ENCODE measurements around the gene FGFBP1. TPM values are rescaled to one million over a fixed set of nuclear protein-coding genes. Genes with fewer than 3 reads are reported as not detected.
A peak's percentile ranks its signal among the peaks of the same experiment; 100 is the strongest.

Gene FGFBP1
- total and polyA plus RNA-seq, 7 donors: 0.08 TPM; not detected in 6

DNA sequence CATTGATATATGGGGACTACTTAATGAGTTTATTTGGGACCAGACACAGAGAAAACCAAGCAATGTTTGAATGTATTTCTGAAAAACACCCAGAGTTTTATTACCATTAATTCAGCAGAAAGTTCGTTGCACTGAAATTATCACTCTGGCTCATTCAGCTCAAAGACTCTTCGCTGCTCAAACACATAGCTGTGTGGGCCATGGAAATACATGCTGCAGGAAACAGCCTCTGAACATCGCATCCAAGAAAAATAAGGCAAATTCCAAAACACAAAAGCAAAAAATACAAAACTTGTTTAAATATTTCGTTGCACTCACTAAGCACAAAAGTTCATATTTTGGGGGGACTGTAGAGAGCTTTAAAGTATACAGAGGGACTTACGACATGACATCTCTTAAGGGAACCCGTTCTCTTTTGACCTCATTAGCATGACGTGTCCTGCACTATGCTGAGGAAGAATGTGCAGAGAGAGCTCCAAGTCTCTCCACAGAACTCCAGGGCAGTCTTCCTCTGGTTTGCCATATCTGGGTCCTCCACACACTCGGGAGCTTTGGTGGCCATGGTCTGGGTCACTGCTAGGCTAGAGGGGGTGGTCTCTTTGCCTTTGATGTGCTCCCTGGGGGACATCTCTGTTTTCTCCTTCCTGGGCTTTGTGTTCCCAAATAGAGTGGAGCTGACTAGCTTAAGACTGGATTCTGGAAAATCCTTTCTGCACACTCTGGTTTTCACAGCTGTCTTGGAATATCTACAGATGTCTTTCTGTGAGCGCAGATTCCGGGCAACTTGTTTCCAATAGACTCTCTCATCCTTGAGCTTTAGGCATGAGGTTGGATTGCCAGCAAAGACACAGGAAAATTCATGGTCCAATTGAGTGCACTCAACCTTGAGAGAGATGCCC, 2.8 kb downstream of the FGFBP1 start:
- Histone ChIP-seq H3K27ac (no peak overlapping the region), H3K27me3 (ENCODE audit: insufficient read depth in 3 of 3, low read length in 2 of 3) (peaks cover 0 to 2% (median 0%) of the 10 kb centered on the region in 3 donors)
- no peak for ATAC-seq

DNA sequence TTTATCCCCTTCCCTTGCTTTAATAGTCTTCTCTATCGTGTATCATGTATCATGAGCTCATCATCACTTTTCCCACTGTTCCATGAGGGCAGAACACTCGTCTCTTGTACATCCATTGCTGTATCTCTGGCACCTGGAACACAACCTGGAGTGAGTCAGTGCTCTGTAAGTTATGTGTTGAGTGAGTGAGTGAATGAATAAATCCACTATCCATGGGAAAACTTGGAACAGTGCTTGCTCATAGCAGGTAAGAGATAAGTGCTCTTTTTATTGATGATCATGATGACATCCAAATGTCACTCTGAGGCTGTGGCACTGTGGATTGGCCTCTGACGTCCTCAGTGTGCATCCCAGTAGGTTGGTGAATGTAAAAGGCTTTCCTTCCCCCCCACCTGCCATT, 4.3 kb downstream of the FGFBP1 start:
- no peak for DNase-seq
- Histone ChIP-seq H3K27ac (no peak overlapping the region), H3K27me3 (ENCODE audit: insufficient read depth in 3 of 3, low read length in 2 of 3) (peaks cover 0 to 2% (median 0%) of the 10 kb centered on the region in 3 donors), H3K36me3 (ENCODE audit: insufficient read depth in 1 of 2, low read depth in 1 of 2) (no peaks in the 10 kb centered on the region), H3K4me1 (no peaks in the 10 kb centered on the region), H3K4me3 (no peak overlapping the region), H3K9me3 (no peaks in the 10 kb centered on the region)
- intact Hi-C loops (cut with DNase I): no loop called here
- WGBS, 3 donors: 69 to 83% (median 81%) methylated on average over 3 of the region's 3 CpGs
- ATAC-seq: no peak
- TF ChIP-seq, protein P1, sequence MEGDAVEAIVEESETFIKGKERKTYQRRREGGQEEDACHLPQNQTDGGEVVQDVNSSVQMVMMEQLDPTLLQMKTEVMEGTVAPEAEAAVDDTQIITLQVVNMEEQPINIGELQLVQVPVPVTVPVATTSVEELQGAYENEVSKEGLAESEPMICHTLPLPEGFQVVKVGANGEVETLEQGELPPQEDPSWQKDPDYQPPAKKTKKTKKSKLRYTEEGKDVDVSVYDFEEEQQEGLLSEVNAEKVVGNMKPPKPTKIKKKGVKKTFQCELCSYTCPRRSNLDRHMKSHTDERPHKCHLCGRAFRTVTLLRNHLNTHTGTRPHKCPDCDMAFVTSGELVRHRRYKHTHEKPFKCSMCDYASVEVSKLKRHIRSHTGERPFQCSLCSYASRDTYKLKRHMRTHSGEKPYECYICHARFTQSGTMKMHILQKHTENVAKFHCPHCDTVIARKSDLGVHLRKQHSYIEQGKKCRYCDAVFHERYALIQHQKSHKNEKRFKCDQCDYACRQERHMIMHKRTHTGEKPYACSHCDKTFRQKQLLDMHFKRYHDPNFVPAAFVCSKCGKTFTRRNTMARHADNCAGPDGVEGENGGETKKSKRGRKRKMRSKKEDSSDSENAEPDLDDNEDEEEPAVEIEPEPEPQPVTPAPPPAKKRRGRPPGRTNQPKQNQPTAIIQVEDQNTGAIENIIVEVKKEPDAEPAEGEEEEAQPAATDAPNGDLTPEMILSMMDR (IDR thresholded peaks at IDR 0.05): no peak

More for the DNA sequence above, 2.8 kb downstream of the FGFBP1 start:
- Histone ChIP-seq H3K36me3 (ENCODE audit: insufficient read depth in 1 of 2, low read depth in 1 of 2) (no peaks in the 10 kb centered on the region), H3K4me3 (no peak overlapping the region), H3K4me1 (no peaks in the 10 kb centered on the region), H3K9me3 (no peaks in the 10 kb centered on the region)
- intact Hi-C loops (cut with DNase I): no loop called here
- 31 to 51% (median 32%) methylated on average over 10 of the region's 10 CpGs for WGBS, 3 donors
- DNase-seq: no peak
- TF ChIP-seq, protein P1 (IDR thresholded peaks at IDR 0.05): no peak

DNA sequence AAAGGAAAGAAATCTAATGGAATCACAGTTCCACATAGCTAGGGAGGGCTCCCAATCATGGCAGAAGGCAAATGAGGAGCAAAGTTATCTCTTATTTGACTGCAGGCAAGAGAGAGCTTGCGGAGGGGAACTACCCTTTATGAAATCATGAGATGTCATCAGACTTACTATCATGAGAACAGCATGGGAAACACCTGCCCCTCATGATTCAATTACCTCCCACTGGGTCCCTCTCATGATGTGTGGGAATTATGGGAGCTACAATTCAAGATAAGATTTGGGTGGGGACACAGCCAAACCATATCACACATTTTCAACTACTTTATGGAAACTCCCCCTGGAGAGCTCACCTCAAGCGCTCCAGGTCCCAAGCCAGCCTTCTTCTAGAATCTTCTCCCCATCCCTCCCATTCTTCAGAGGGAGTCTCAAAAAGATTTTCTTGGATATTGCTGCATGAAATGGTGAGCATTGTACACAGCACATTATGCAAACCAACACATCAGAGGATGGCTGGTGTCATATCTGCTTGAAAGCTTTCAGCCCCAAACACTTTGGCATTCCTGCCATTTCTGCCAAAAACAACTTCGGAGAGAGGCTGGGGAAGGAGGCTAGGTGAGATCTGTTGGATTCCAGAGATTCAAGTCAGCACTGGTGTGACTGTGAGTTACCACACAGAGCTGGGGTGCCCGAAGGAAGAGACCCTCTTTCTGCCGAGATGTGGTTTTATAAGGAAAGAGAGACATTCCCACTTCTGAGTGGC, 6.9 kb downstream of the FGFBP1 start:
- ATAC-seq: no peak
- Histone ChIP-seq H3K27me3 (ENCODE audit: insufficient read depth in 3 of 3, low read length in 2 of 3) (peaks cover 0 to 2% (median 0%) of the 10 kb centered on the region in 3 donors), H3K36me3 (ENCODE audit: insufficient read depth in 1 of 2, low read depth in 1 of 2) (no peaks in the 10 kb centered on the region), H3K4me1 (no peaks in the 10 kb centered on the region), H3K4me3 (no peak overlapping the region), H3K27ac (no peak overlapping the region), H3K9me3 (no peaks in the 10 kb centered on the region)
- intact Hi-C loops (cut with DNase I): no loop called here
- 91 to 94% (median 94%) methylated on average over 5 of the region's 5 CpGs for WGBS, 3 donors
- no peak for DNase-seq
- TF ChIP-seq, protein P1 (IDR thresholded peaks at IDR 0.05): no peak

- no peaks in the 10 kb centered on the region for H3K36me3 ChIP-seq (ENCODE audit: insufficient read depth in 1 of 2, low read depth in 1 of 2)
- H3K4me1 ChIP-seq: no peaks in the 10 kb centered on the region
- ATAC-seq: peak in 1 of 4 donors; percentile 40
- H3K9me3 ChIP-seq: no peaks in the 10 kb centered on the region
- no peak overlapping the region for H3K27ac ChIP-seq
- H3K27me3 ChIP-seq (ENCODE audit: insufficient read depth in 3 of 3, low read length in 2 of 3): peaks cover 0 to 2% (median 0%) of the 10 kb centered on the region in 3 donors
- intact Hi-C loops (cut with DNase I): no loop called here
- TF ChIP-seq, protein P1 (IDR thresholded peaks at IDR 0.05): no peak
- peak in 1 of 2 donors; percentile 27 for DNase-seq
- no peak overlapping the region for H3K4me3 ChIP-seq
- 30 to 51% (median 35%) methylated on average over 7 of the region's 7 CpGs for WGBS, 3 donors
These were observed 8.2 kb downstream of the FGFBP1 start for GRCh38 chr4:15930314-15930713.
